ENCODE data around the gene FURIN.

The FURIN gene

DNA sequence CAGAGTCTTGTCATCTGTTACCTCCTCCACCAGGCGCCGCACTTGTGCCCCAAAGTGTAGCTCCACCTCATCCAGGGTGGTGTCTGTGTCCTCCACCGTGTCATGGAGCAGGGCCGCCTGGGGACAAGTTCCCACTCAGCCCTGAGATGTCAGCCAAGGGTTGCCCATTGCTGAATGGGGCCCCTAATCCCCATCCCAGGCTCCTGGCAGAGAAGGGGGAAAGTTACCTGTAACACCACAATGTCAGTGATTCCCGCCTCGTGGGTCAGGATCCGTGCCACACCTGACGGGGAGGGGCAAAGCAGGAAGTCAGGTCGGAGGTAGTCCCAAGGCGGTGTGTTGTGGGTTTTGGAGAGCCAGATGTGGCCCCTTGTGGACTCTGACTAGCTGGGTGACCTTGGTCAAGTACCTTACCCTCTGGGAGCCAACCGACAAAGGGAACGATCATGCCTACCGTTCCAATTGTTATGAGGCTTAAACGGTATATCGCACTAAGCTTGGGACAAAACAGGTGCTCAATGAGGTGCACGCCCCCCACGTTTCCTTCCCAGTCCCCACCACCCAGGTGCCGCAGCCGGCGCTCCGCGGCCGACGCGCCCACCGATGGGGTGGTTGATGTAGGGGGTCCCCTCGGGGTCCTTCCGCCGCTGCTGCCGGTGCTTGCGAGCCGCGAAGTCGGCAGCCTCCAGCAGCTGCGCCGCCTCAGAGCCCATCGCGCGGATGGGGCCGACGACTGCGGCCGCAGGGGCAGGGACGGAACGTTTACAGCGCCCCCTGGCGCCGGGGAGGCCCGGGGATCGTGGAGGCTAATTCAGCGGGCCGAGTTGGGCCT, 63.7 kb downstream of the FURIN start, which contains the start of gene HDDC3:
Gene HDDC3, minus strand, starts transcription at position 722 of the 832 bp plus-strand sequence. Its CDS starts 9 bp downstream, at position 713.
- TF ChIP-seq, protein P1, sequence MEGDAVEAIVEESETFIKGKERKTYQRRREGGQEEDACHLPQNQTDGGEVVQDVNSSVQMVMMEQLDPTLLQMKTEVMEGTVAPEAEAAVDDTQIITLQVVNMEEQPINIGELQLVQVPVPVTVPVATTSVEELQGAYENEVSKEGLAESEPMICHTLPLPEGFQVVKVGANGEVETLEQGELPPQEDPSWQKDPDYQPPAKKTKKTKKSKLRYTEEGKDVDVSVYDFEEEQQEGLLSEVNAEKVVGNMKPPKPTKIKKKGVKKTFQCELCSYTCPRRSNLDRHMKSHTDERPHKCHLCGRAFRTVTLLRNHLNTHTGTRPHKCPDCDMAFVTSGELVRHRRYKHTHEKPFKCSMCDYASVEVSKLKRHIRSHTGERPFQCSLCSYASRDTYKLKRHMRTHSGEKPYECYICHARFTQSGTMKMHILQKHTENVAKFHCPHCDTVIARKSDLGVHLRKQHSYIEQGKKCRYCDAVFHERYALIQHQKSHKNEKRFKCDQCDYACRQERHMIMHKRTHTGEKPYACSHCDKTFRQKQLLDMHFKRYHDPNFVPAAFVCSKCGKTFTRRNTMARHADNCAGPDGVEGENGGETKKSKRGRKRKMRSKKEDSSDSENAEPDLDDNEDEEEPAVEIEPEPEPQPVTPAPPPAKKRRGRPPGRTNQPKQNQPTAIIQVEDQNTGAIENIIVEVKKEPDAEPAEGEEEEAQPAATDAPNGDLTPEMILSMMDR (IDR thresholded peaks at IDR 0.05; ENCODE audit: low read length): peak; percentile 87
- TF ChIP-seq EZH2phosphoT487 (IDR thresholded peaks at IDR 0.05; ENCODE audit: low read length): no peak
- TF ChIP-seq EZH2 (optimal IDR thresholded peaks at IDR 0.05; ENCODE audit: low read depth, low read length): no peak
- Histone ChIP-seq H3K4me3 (ENCODE audit: low read length) (peak within 1 kb of the TSS; percentile 80), H3K9me3 (replicated peaks; ENCODE audit: insufficient read depth, low read length) (no peaks in the 10 kb centered on the region), H3K9me2 (replicated peaks; ENCODE audit: insufficient read depth, low read length) (no peaks in the 10 kb centered on the region), H3K4me2 (ENCODE audit: low read depth, low read length) (peak within 1 kb of the TSS; percentile 85), H3F3A (ENCODE audit: insufficient read depth, low read length) (peaks cover 42% of the 10 kb centered on the region), H3K27ac (ENCODE audit: low read length) (peak within 1 kb of the TSS; percentile 88), H2AFZ (ENCODE audit: low read length) (peak within 1 kb of the TSS; percentile 89), H3K36me3 (replicated peaks; ENCODE audit: insufficient read depth, low read length) (no peaks in the 10 kb centered on the region), H3K9ac (ENCODE audit: low read length) (peak within 1 kb of the TSS; percentile 82), H3K27me3 (replicated peaks; ENCODE audit: insufficient read depth, low read length) (no peaks in the 10 kb centered on the region), H3K4me1 (ENCODE audit: low read length) (peaks cover 31% of the 10 kb centered on the region), H3K79me2 (ENCODE audit: low read length) (peaks cover 30% of the 10 kb centered on the region), H4K20me1 (ENCODE audit: insufficient read depth, low read length) (no peaks in the 10 kb centered on the region)
- DNase-seq: peak; percentile 96

- no peaks in the 10 kb centered on the region for H3K36me3 ChIP-seq (replicated peaks; ENCODE audit: insufficient read depth, low read length)
- H3F3A ChIP-seq (ENCODE audit: insufficient read depth, low read length): peaks cover 42% of the 10 kb centered on the region
- peaks cover 31% of the 10 kb centered on the region for H3K4me1 ChIP-seq (ENCODE audit: low read length)
- H2AFZ ChIP-seq (ENCODE audit: low read length): peak overlapping the region; percentile 89
- H3K9me3 ChIP-seq (replicated peaks; ENCODE audit: insufficient read depth, low read length): no peaks in the 10 kb centered on the region
- no peak for TF ChIP-seq EZH2 (optimal IDR thresholded peaks at IDR 0.05; ENCODE audit: low read depth, low read length)
- TF ChIP-seq, protein P1 (IDR thresholded peaks at IDR 0.05; ENCODE audit: low read length): no peak
- no peak for TF ChIP-seq EZH2phosphoT487 (IDR thresholded peaks at IDR 0.05; ENCODE audit: low read length)
- peak overlapping the region; percentile 16; the same call in 1 of the 2 replicates for H3K27ac ChIP-seq (ENCODE audit: low read length)
- peaks cover 32% of the 10 kb centered on the region for H3K79me2 ChIP-seq (ENCODE audit: low read length)
- no peaks in the 10 kb centered on the region for H4K20me1 ChIP-seq (ENCODE audit: insufficient read depth, low read length)
- no peaks in the 10 kb centered on the region for H3K9me2 ChIP-seq (replicated peaks; ENCODE audit: insufficient read depth, low read length)
- peak overlapping the region; percentile 80 for H3K4me3 ChIP-seq (ENCODE audit: low read length)
- H3K9ac ChIP-seq (ENCODE audit: low read length): peak overlapping the region; percentile 82
- peak overlapping the region; percentile 85; the same call in 1 of the 2 replicates for H3K4me2 ChIP-seq (ENCODE audit: low read depth, low read length)
- DNase-seq: no peak
- no peaks in the 10 kb centered on the region for H3K27me3 ChIP-seq (replicated peaks; ENCODE audit: insufficient read depth, low read length)
Observed at GRCh38 chr15:90932660-90932991, 64.2 kb downstream of the FURIN start.

All from MM.1S (cell line).